Breast epithelium (tissue), 4 donors: ENCODE measurements around the gene PRCD. TPM values are rescaled to one million over a fixed set of nuclear protein-coding genes. Genes with fewer than 3 reads are reported as not detected.
A peak's percentile ranks its signal among the peaks of the same experiment; 100 is the strongest.
"Not testable (repeated sequence)": the region's sequence is repeated elsewhere in the genome, so short reads cannot be mapped to it uniquely, and the experiment has no call there.

ENCODE experiments used
- DNase-seq, 2 donors: peaks; one replicate each; pipeline ENCODE4 v3.0.0-alpha.2; 2019; ENCODE audit warnings: low spot score in 2 of 2
- H3K27ac ChIP-seq, 2 donors: fragments of 200-600 bp; sonication (generic) in 1 of 2; one replicate each; pipeline ENCODE4 v1.5.1; 2016 to 2019; ENCODE audit warnings: mild to moderate bottlenecking in 1 of 2
- H3K27me3 ChIP-seq, 2 donors: fragments of 200-600 bp; sonication (generic) in 1 of 2; one replicate each; pipeline versions ENCODE4 v1.5.1 to v1.6.0; 2017 to 2019; ENCODE audit warnings: control low read depth in 1 of 2, mild to moderate bottlenecking in 1 of 2
- H3K36me3 ChIP-seq: fragments of 200-600 bp; one replicate; pipeline ENCODE4 v1.5.1; 2019
- H3K4me1 ChIP-seq, 2 donors: fragments of 200-600 bp; sonication (generic); one replicate each; pipeline ENCODE4 v1.5.1; 2016 to 2019; ENCODE audit warnings: control low read depth in 1 of 2
- H3K4me3 ChIP-seq, 3 donors: fragments of 200-600 bp; sonication (generic); 1 replicate in 2 of 3; 2 replicates in 1 of 3; pipeline ENCODE4 v1.5.1; 2016 to 2019; ENCODE audit warnings: mild to moderate bottlenecking in 3 of 3, moderate library complexity in 2 of 3
- H3K9me3 ChIP-seq, 2 donors: fragments of 200-600 bp; sonication (generic) in 1 of 2; one replicate each; pipeline ENCODE4 v1.5.1; 2016 to 2019; ENCODE audit warnings: control low read depth in 1 of 2
- POLR2A ChIP-seq: fragments of 450-650 bp; IDR thresholded peaks from one replicate; pipeline ENCODE4 v1.6.1; 2016; ENCODE audit warnings: antibody characterized with exemption, mild to moderate bottlenecking, moderate library complexity
- POLR2AphosphoS5 ChIP-seq, 3 donors: sonication (generic); formaldehyde crosslinking; IDR thresholded peaks; one replicate each; pipeline ENCODE4 v1.6.1; 2017; ENCODE audit warnings: antibody characterized with exemption in 3 of 3
- intact Hi-C: fragments of 100-400 bp; cut with DNase I; formaldehyde crosslinking; loops from one replicate; pipeline ENCODE4 v1.15.1; 2023; ENCODE audit warnings: low total_unique reads
- total RNA-seq, 3 donors: library from RNA; depleted of rRNA; stranded (reverse); fragments of >200 nt; gene quantifications; one replicate each; pipeline ENCODE4 v1.1.0, GENCODE V29; 2016
- TF ChIP-seq, protein P1 (sequence below), 3 donors: fragments of 450-650 bp; IDR thresholded peaks; one replicate each; pipeline ENCODE4 v1.5.1; 2016 to 2017; ENCODE audit warnings: antibody characterized with exemption in 3 of 3, mild to moderate bottlenecking in 3 of 3, moderate library complexity in 3 of 3

The PRCD gene
- total RNA-seq, 3 donors from 2014 or later = 1.5 to 7.2 (median 4.9) TPM

DNA sequence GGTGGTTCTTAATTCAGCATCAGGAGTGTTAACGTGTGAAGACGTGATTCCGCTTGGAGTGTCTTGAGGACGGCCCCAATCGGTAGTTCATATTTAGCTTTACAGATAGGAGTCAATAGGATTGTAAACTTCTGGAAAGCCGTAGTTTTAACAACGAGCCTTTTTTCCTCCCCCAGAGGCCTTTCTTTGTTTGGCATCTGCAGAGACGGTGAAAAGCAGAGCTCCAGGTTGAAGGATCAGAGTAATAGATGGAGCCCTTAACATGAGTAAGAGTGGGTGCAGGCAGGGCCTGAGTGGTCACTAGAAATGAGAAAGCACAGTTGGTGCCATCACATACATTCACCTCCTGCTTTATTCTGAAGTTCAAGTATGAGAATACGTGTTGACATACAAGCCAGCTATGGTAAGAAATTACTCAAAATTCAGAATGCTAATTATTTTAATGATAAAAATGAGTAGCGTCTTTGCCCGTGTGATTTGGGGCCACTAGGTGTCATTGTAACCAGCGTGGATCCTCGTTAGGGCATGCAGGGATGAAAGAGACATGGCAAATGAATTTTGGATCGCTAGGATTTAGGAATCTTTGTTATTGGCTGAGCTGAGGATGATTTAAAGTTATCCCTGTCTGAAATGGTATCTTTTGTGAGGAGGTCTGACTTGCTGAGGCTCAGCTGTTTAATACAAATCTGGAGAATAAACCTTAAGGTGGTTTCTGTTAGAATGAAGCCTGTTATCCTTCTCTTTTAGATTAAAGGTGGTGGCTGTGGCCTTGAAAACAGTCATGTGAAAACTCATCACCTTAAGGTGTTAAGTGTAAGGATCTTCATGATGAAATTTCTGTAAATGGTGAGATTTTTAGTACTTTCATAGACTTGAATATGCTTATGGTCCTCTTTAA lies 18.6 kb downstream of the PRCD start:
- Histone ChIP-seq H3K27ac (peak overlapping the region; percentile 97), H3K9me3 (no peaks in the 10 kb centered on the region), H3K4me3 (peak overlapping the region; percentile 75 to 88 (median 79)), H3K36me3 (no peaks in the 10 kb centered on the region), H3K27me3 (no peaks in the 10 kb centered on the region), H3K4me1 (peaks cover 4 to 40% of the 10 kb centered on the region in 2 donors)
- TF ChIP-seq POLR2AphosphoS5 (IDR thresholded peaks at IDR 0.05) (no peak), POLR2A (no peak)
- TF ChIP-seq, protein P1, sequence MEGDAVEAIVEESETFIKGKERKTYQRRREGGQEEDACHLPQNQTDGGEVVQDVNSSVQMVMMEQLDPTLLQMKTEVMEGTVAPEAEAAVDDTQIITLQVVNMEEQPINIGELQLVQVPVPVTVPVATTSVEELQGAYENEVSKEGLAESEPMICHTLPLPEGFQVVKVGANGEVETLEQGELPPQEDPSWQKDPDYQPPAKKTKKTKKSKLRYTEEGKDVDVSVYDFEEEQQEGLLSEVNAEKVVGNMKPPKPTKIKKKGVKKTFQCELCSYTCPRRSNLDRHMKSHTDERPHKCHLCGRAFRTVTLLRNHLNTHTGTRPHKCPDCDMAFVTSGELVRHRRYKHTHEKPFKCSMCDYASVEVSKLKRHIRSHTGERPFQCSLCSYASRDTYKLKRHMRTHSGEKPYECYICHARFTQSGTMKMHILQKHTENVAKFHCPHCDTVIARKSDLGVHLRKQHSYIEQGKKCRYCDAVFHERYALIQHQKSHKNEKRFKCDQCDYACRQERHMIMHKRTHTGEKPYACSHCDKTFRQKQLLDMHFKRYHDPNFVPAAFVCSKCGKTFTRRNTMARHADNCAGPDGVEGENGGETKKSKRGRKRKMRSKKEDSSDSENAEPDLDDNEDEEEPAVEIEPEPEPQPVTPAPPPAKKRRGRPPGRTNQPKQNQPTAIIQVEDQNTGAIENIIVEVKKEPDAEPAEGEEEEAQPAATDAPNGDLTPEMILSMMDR (IDR thresholded peaks at IDR 0.05) = peak in 2 of 3 donors; percentile 41 to 51
- intact Hi-C loops = no loop called here
- no peak for DNase-seq

DNA sequence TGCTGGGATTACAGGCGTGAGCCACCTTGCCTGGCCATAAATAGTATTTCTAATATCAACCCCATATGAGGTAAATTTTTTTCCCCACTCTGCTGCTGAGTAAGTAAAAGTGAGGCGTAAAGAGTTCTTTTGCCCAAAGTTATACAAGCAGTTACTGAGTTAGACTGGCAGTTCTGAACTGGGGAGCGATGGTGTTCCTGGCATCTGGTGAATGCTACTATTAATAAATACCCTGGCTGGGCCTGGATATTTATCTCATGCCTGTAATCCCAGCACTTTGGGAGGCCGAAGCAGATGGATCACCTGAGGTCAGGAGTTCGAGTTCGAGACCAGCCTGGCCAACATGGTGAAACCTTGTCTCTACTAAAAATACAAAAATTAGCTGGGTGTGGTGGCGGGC lies 19.6 kb downstream of the PRCD start:
- intact Hi-C loops, DNase-seq, H3K9me3 ChIP-seq, H3K36me3 ChIP-seq, H3K27me3 ChIP-seq: not testable (repeated sequence)
- H3K4me1 ChIP-seq = peaks cover 4 to 40% of the 10 kb centered on the region in 2 donors
- peak overlapping the region; percentile 8 to 97 for H3K27ac ChIP-seq
- peak overlapping the region in 1 of 3 donors; percentile 75 for H3K4me3 ChIP-seq

DNA sequence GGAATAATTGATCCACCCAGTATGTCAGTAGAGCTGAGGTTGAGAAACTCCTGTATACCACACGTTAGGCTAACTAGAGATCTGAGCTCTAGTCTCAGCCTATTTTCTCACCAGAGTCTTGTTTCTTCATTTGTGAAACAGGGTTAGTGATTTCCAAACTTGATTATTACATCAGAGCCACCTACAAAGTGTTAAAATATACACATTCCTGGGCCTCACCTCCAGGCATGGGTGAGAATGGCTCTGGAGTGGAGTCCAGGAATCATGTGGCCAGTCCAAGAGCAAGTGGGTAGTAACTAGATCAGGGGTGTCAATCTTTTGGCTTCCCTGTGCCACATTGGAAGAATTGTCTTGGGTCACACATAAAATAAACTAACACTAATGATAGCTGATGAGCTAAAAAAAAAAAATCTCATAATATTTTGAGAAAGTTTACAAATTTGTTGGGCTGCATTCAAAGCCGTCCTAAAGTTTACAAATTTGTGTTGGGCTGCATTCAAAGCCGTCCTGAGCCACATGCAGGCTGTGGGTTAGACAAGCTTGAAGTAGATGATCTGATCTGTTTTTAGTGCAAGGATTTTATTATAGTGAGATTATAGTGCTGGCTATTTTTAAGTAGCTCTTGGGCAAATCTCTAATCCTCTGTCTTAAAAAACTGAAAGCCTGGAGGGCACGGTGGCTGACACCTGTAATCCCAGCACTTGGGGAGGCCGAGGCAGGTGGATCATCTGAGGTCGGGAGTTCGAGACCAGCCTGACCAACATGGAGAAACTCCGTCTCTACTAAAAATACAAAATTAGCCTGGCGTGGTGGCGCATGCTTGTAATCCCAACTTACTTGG lies 20.4 kb downstream of the PRCD start:
- Histone ChIP-seq H3K27me3 (no peaks in the 10 kb centered on the region), H3K4me3 (peak overlapping the region in 1 of 3 donors; percentile 75), H3K27ac (peak overlapping the region; percentile 29 to 97), H3K36me3 (no peaks in the 10 kb centered on the region), H3K9me3 (no peaks in the 10 kb centered on the region), H3K4me1 (peaks cover 4 to 40% of the 10 kb centered on the region in 2 donors)
- TF ChIP-seq, protein P1 (IDR thresholded peaks at IDR 0.05) = no peak
- TF ChIP-seq POLR2A = no peak
- TF ChIP-seq POLR2AphosphoS5 (IDR thresholded peaks at IDR 0.05) = no peak
- intact Hi-C loops = no loop called here
- no peak for DNase-seq

DNA sequence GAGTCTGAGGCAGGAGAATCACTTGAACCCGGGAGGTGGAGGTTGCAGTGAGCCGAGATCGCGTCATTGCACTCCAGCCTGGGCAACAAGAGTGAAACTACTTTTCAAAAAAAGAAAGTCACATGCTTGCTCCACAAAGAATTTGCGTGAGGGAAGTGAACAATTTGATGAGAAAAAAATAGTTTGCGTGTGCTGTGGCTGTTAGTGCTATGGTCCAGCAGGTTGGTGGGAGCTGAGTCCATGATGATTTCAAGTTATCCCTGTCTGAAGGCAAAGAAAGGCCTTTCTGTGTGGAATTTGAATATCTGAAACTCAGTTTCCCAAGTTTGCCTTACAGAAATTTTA lies 21.0 kb downstream of the PRCD start:
- no peak for DNase-seq
- Histone ChIP-seq H3K27me3 (no peaks in the 10 kb centered on the region), H3K4me1 (peaks cover 4 to 36% of the 10 kb centered on the region in 2 donors), H3K27ac (peak overlapping the region; percentile 23 to 41), H3K36me3 (no peaks in the 10 kb centered on the region), H3K4me3 (peak overlapping the region in 1 of 3 donors; percentile 19), H3K9me3 (no peaks in the 10 kb centered on the region)
- TF ChIP-seq, protein P1 (IDR thresholded peaks at IDR 0.05) = no peak
- TF ChIP-seq POLR2AphosphoS5 (IDR thresholded peaks at IDR 0.05) = no peak
- TF ChIP-seq POLR2A = no peak
- intact Hi-C loops = no loop called here

DNA sequence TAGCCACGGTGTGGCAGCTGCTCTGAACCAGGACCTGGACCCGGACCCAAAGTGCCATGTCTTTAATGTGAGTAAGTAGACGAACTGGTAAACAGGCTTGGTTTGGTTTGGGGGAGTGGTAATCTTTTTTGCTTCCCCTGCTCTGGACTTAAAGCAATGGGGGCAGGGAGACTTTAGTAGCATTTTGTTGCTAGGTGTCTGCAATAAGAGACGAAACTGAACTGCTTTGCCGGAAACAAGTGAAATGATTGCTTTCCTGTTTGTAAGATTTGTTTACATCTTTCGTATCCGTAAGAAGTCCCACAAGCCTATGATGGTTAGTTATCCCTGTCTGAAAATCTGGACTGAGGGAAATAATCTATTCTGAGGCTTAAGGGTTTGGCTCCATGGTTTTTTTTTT lies 21.5 kb downstream of the PRCD start:
- intact Hi-C loops = no loop called here
- DNase-seq = no peak
- Histone ChIP-seq H3K27me3 (no peaks in the 10 kb centered on the region), H3K36me3 (no peaks in the 10 kb centered on the region), H3K27ac (peak overlapping the region; percentile 41 to 48), H3K4me3 (peak overlapping the region in 1 of 3 donors; percentile 47), H3K9me3 (no peaks in the 10 kb centered on the region), H3K4me1 (peaks cover 4 to 36% of the 10 kb centered on the region in 2 donors)
- TF ChIP-seq POLR2A (no peak), POLR2AphosphoS5 (IDR thresholded peaks at IDR 0.05) (no peak)
- TF ChIP-seq, protein P1 (IDR thresholded peaks at IDR 0.05) = no peak
